GM18907 (cell line): Measurements from ENCODE around the gene TMEM86A.

ENCODE experiments used
- ATAC-seq: cut with Tn5 transposase; IDR thresholded peaks from one replicate; pipeline ENCODE4 v1.9.1; 2021; ENCODE audit warnings: mild to moderate bottlenecking, moderate library complexity; ENCODE audit not compliant: unreplicated experiment

Gene TMEM86A

GRCh38 chr11:18699848-18700261 is 1.3 kb downstream of the TMEM86A start:
- no peak for ATAC-seq

- no peak for ATAC-seq
These were observed 1.8 kb downstream of the TMEM86A start for GRCh38 chr11:18700375-18700774.

- ATAC-seq: no peak
These were observed 2.3 kb downstream of the TMEM86A start for GRCh38 chr11:18700872-18701271.

GRCh38 chr11:18701614-18702216 is 3.1 kb downstream of the TMEM86A start:
- ATAC-seq: no peak

- ATAC-seq: no peak
These were observed 4.6 kb downstream of the TMEM86A start for GRCh38 chr11:18703001-18703763.

GRCh38 chr11:18704045-18704645 is 5.6 kb downstream of the TMEM86A start:
- ATAC-seq: no peak

GRCh38 chr11:18704698-18705097 is 6.1 kb downstream of the TMEM86A start:
- ATAC-seq: no peak

- no peak for ATAC-seq
These were observed 7.2 kb downstream of the TMEM86A start for GRCh38 chr11:18705651-18706281.

- ATAC-seq: peak; percentile 65
These were observed 8.0 kb downstream of the TMEM86A start for GRCh38 chr11:18706330-18707243.

GRCh38 chr11:18707811-18708340 is 9.3 kb downstream of the TMEM86A start:
- no peak for ATAC-seq

GRCh38 chr11:18709414-18709813 is 10.8 kb downstream of the TMEM86A start:
- ATAC-seq: no peak

- no peak for ATAC-seq
These were observed 12.0 kb downstream of the TMEM86A start for GRCh38 chr11:18710545-18710944.

- no peak for ATAC-seq
These were observed 15.3 kb downstream of the TMEM86A start for GRCh38 chr11:18713646-18714442.

GRCh38 chr11:18714443-18714780 is 15.8 kb downstream of the TMEM86A start:
- ATAC-seq: no peak

GRCh38 chr11:18715476-18715875 is 16.9 kb downstream of the TMEM86A start:
- ATAC-seq: no peak

GRCh38 chr11:18720091-18720807 is 21.7 kb downstream of the TMEM86A start:
- no peak for ATAC-seq

- peak; percentile 78 for ATAC-seq
These were observed 22.4 kb downstream of the TMEM86A start for GRCh38 chr11:18720808-18721560.

- ATAC-seq: peak; percentile 64
These were observed 23.1 kb downstream of the TMEM86A start for GRCh38 chr11:18721561-18722292.
